WERI-Rb-1 (cell line): ENCODE data around the gene SPACA7.

Experiments used
- DNase-seq: peaks from one replicate; pipeline ENCODE4 v3.0.0-alpha.2; 2020
- H3K27ac ChIP-seq: fragments of 250-450 bp; sonication (Bioruptor Pico); 2 replicates; pipeline ENCODE4 v1.5.1; 2020; ENCODE audit warnings: mild to moderate bottlenecking, moderate library complexity
- H3K27me3 ChIP-seq: fragments of 250-450 bp; sonication (Bioruptor Pico); 2 replicates; pipeline ENCODE4 v1.5.1; 2021; ENCODE audit warnings: mild to moderate bottlenecking, low read depth, moderate library complexity; ENCODE audit not compliant: insufficient read depth, severe bottlenecking
- H3K36me3 ChIP-seq: fragments of 250-450 bp; sonication (Bioruptor Pico); 2 replicates; pipeline ENCODE4 v1.5.1; 2020; ENCODE audit warnings: mild to moderate bottlenecking, moderate library complexity
- H3K4me3 ChIP-seq: 2 replicates; pipeline ENCODE4 v1.5.1; 2011; ENCODE audit warnings: low read depth, mild to moderate bottlenecking, control low read depth, low read length
- H3K9me3 ChIP-seq: fragments of 250-450 bp; sonication (Bioruptor Pico); 2 replicates; pipeline ENCODE4 v1.5.1; 2021; ENCODE audit warnings: mild to moderate bottlenecking, moderate library complexity; ENCODE audit not compliant: severe bottlenecking
- TF ChIP-seq, protein P1 (sequence below): IDR thresholded peaks from 2 replicates; pipeline ENCODE4 v1.5.1; 2011; ENCODE audit warnings: low read depth, mild to moderate bottlenecking, control low read depth, inconsistent platforms, low read length

SPACA7 gene, protein sequence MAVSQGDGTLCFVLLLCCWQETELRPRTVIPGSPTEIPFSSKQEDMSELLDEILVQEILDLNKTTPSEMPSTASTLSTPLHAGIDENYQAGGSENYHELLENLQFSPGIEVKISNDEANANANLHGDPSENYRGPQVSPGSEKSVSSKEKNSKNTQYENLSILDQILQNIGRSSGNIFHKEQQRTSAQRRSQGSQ

DNA sequence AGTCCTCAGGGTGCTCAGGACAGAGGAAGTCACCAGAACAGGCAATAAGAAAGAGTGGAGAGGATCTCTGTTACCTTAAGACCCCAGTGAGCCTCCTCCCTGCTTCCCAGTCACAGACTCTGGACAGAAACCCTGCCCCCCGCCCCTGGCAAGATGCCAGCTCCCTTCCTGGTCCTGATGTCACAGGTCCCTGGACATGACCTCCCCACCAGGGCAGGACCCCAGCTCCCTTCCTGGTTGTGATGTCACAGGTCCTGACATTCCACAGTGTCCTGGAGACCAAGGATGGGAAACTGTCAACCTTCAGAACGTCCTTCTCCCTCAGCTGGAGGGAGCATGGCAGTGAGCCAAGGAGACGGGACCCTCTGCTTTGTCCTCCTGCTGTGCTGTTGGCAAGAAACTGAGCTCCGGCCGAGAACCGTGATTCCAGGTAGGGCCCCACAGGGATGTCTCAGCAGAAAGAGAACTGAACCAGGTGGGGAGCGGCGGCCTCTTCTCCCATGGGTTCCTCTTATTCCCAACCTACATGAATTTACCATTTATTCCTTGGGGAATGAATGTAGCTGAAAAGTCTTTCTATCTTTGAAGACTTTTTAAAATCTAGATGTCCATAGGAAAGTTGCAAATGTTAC, at the start of gene SPACA7:
Gene SPACA7, plus strand, starts transcription at position 306 of the 632 bp plus-strand sequence. Its CDS starts 31 bp downstream, at position 337.
- Histone ChIP-seq H3K9me3 (peaks cover 15% of the 10 kb centered on the region), H3K27me3 (peaks cover 98% of the 10 kb centered on the region), H3K36me3 (no peaks in the 10 kb centered on the region), H3K27ac (no peak within 1 kb of the TSS), H3K4me3 (no peak within 1 kb of the TSS)
- TF ChIP-seq, protein P1, sequence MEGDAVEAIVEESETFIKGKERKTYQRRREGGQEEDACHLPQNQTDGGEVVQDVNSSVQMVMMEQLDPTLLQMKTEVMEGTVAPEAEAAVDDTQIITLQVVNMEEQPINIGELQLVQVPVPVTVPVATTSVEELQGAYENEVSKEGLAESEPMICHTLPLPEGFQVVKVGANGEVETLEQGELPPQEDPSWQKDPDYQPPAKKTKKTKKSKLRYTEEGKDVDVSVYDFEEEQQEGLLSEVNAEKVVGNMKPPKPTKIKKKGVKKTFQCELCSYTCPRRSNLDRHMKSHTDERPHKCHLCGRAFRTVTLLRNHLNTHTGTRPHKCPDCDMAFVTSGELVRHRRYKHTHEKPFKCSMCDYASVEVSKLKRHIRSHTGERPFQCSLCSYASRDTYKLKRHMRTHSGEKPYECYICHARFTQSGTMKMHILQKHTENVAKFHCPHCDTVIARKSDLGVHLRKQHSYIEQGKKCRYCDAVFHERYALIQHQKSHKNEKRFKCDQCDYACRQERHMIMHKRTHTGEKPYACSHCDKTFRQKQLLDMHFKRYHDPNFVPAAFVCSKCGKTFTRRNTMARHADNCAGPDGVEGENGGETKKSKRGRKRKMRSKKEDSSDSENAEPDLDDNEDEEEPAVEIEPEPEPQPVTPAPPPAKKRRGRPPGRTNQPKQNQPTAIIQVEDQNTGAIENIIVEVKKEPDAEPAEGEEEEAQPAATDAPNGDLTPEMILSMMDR, result no peak
- no peak for DNase-seq

GRCh38 chr13:112326821-112327370, 49.3 kb upstream of the SPACA7 start:
- TF ChIP-seq, protein P1, result no peak
- Histone ChIP-seq H3K4me3 (no peak overlapping the region), H3K36me3 (no peaks in the 10 kb centered on the region), H3K9me3 (peaks cover 6% of the 10 kb centered on the region), H3K27me3 (peaks cover 98% of the 10 kb centered on the region), H3K27ac (no peak overlapping the region)
- no peak for DNase-seq

GRCh38 chr13:112328936-112329335, 47.2 kb upstream of the SPACA7 start:
- Histone ChIP-seq H3K4me3 (no peak overlapping the region), H3K9me3 (peaks cover 6% of the 10 kb centered on the region), H3K36me3 (no peaks in the 10 kb centered on the region), H3K27ac (no peak overlapping the region), H3K27me3 (peaks cover 98% of the 10 kb centered on the region)
- DNase-seq, result no peak
- TF ChIP-seq, protein P1, result no peak

DNA sequence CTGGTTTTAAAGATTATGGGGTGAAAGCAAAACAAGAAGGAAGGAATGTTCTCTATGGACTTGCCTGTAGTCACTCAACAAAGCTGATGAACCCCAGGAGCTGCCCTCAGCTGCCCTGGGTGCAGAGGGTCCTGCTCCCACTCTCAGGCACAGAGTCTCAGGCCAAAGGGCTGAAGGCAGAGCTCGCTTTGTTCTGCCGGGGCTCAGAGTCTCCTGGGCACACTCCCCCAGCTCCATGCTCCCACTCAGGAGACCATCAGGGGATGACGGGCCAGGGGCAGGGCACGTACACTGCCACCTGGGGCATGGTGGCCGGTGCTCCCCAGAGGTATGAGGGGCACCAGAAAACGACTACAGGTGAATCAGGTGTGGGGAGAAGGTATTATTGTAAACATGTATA, 46.8 kb upstream of the SPACA7 start:
- Histone ChIP-seq H3K27me3 (peaks cover 98% of the 10 kb centered on the region), H3K4me3 (no peak overlapping the region), H3K36me3 (no peaks in the 10 kb centered on the region), H3K27ac (no peak overlapping the region), H3K9me3 (peaks cover 6% of the 10 kb centered on the region)
- TF ChIP-seq, protein P1, result no peak
- DNase-seq, result no peak

DNA sequence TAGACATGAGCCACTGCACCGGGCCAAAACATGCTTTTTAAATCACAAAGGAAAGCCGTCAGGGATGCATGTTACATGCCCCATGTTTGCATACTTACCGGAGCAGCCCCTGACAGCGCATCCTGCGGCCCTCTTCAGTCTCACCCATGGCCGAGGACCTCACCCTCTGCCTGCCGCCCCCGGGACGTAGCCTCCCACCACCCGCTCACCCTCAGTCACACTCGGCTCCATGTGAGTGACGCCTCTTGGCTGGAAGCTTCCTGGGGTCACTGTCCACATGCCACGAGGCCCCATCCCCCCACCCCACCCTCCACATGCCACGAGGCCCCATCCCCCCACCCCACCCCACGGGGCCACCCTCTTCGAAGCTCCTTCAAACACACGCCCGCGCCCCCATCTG, 46.1 kb upstream of the SPACA7 start:
- H3K36me3 ChIP-seq, result no peaks in the 10 kb centered on the region
- H3K4me3 ChIP-seq, result no peak overlapping the region
- DNase-seq, result no peak
- TF ChIP-seq, protein P1, result no peak
- peaks cover 6% of the 10 kb centered on the region for H3K9me3 ChIP-seq
- H3K27ac ChIP-seq, result no peak overlapping the region
- H3K27me3 ChIP-seq, result peaks cover 98% of the 10 kb centered on the region
